ENCODE data around the gene TEX53. TPM values are rescaled to one million over a fixed set of nuclear protein-coding genes. Genes with fewer than 3 reads are reported as not detected.

The TEX53 gene
- total and polyA plus RNA-seq, 10 of the 15 experiments (the other 5 are each of a cell fraction or from before 2014, with no cell fraction given) = not detected

DNA sequence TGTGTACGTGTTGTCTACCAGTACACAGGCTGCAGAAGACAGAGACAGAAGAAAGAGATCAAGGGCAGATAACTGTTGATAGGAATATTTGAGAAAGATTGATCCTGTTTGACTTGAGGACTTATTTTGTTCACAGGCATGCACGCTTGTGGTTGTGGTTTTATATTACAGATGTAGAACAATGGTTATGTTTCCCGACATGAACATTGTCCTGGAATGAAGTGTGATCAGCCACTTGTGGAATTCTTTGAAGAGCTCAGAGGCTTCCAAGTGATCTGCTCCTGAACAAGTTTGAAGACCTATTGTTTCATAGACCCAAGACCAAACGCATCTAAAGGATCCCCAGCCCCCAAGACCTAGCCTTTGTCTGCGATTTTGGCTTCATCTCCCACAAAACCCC lies 13.7 kb downstream of the TEX53 start:
- no peak for ATAC-seq
- POLR2A ChIA-PET = no interaction called here

More for the DNA sequence above, 13.7 kb downstream of the TEX53 start:
- BruUV-seq (replicated peaks) = TSS peak; percentile 25
- WGBS (ENCODE audit: insufficient coverage, insufficient replicate concordance, low lambda C conversion rate, missing lambda C conversion rate) = 98% methylated on average over 5 of the region's 5 CpGs
- no peak overlapping the region for H3K4me3 ChIP-seq
- intact Hi-C loops (cut with micrococcal nuclease; ENCODE audit: unreplicated experiment) = no loop called here
- DNase-seq (ENCODE audit: low read depth, low spot score) = no peak
- FAIRE-seq = no peak
- no peaks in the 10 kb centered on the region for H3K9me3 ChIP-seq (replicated peaks; ENCODE audit: control insufficient read depth, insufficient read depth, low read length)
- H2AFZ ChIP-seq (ENCODE audit: control insufficient read depth, low read depth, low read length) = no peak overlapping the region
- H4K20me1 ChIP-seq (ENCODE audit: control insufficient read depth, insufficient read depth) = no peaks in the 10 kb centered on the region
- SMC1A ChIA-PET (ENCODE audit: uncharacterized antibody, unreplicated experiment) = interaction anchor here (0.6 to 3.1 kb wide), 5 partner anchors 9 to 867 kb away, joined by 3 to 16 read pairs (median 4); no protein-coding TSS in a partner anchor
- peaks cover 15 to 45% of the 10 kb centered on the region in 2 experiments for H3K36me3 ChIP-seq (ENCODE audit: control insufficient read depth in 2 of 2, insufficient read depth in 2 of 2, low read length in 1 of 2)
- no peak for TF ChIP-seq POLR2AphosphoS2 (IDR thresholded peaks at IDR 0.05; ENCODE audit: low read depth, low read length)
- TF ChIP-seq, protein P1, sequence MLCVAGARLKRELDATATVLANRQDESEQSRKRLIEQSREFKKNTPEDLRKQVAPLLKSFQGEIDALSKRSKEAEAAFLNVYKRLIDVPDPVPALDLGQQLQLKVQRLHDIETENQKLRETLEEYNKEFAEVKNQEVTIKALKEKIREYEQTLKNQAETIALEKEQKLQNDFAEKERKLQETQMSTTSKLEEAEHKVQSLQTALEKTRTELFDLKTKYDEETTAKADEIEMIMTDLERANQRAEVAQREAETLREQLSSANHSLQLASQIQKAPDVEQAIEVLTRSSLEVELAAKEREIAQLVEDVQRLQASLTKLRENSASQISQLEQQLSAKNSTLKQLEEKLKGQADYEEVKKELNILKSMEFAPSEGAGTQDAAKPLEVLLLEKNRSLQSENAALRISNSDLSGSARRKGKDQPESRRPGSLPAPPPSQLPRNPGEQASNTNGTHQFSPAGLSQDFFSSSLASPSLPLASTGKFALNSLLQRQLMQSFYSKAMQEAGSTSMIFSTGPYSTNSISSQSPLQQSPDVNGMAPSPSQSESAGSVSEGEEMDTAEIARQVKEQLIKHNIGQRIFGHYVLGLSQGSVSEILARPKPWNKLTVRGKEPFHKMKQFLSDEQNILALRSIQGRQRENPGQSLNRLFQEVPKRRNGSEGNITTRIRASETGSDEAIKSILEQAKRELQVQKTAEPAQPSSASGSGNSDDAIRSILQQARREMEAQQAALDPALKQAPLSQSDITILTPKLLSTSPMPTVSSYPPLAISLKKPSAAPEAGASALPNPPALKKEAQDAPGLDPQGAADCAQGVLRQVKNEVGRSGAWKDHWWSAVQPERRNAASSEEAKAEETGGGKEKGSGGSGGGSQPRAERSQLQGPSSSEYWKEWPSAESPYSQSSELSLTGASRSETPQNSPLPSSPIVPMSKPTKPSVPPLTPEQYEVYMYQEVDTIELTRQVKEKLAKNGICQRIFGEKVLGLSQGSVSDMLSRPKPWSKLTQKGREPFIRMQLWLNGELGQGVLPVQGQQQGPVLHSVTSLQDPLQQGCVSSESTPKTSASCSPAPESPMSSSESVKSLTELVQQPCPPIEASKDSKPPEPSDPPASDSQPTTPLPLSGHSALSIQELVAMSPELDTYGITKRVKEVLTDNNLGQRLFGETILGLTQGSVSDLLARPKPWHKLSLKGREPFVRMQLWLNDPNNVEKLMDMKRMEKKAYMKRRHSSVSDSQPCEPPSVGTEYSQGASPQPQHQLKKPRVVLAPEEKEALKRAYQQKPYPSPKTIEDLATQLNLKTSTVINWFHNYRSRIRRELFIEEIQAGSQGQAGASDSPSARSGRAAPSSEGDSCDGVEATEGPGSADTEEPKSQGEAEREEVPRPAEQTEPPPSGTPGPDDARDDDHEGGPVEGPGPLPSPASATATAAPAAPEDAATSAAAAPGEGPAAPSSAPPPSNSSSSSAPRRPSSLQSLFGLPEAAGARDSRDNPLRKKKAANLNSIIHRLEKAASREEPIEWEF (IDR thresholded peaks at IDR 0.05; ENCODE audit: insufficient replicate concordance, low read depth, low read length) = no peak
- no peak for TF ChIP-seq RELA (IDR thresholded peaks at IDR 0.05; ENCODE audit: borderline replicate concordance, partially characterized antibody)
- no peak for TF ChIP-seq DPF2 (IDR thresholded peaks at IDR 0.05)
- TF ChIP-seq ZBED1 (IDR thresholded peaks at IDR 0.05; ENCODE audit: borderline replicate concordance) = no peak
- TF ChIP-seq, protein P2, sequence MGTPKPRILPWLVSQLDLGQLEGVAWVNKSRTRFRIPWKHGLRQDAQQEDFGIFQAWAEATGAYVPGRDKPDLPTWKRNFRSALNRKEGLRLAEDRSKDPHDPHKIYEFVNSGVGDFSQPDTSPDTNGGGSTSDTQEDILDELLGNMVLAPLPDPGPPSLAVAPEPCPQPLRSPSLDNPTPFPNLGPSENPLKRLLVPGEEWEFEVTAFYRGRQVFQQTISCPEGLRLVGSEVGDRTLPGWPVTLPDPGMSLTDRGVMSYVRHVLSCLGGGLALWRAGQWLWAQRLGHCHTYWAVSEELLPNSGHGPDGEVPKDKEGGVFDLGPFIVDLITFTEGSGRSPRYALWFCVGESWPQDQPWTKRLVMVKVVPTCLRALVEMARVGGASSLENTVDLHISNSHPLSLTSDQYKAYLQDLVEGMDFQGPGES (IDR thresholded peaks at IDR 0.05) = no peak
- TF ChIP-seq, protein P3, sequence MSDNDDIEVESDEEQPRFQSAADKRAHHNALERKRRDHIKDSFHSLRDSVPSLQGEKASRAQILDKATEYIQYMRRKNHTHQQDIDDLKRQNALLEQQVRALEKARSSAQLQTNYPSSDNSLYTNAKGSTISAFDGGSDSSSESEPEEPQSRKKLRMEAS (IDR thresholded peaks at IDR 0.05; ENCODE audit: low read depth, low read length) = no peak
- TF ChIP-seq ZNF217 (IDR thresholded peaks at IDR 0.05) = no peak
- no peak for TF ChIP-seq MTA2 (IDR thresholded peaks at IDR 0.05; ENCODE audit: low read depth)
- no peak for TF ChIP-seq RFX5 (IDR thresholded peaks at IDR 0.05; ENCODE audit: low read depth, low read length)
- TF ChIP-seq ZZZ3 (IDR thresholded peaks at IDR 0.05; ENCODE audit: control insufficient read depth, insufficient read length, low read depth) = no peak
- no peak for TF ChIP-seq JUNB (IDR thresholded peaks at IDR 0.05)
- no peak for TF ChIP-seq YBX1 (IDR thresholded peaks at IDR 0.05)
- no peak for TF ChIP-seq SREBF1 (IDR thresholded peaks at IDR 0.05; ENCODE audit: low read length)
- no peak for TF ChIP-seq NBN (IDR thresholded peaks at IDR 0.05)
- TF ChIP-seq WRNIP1 (IDR thresholded peaks at IDR 0.05; ENCODE audit: borderline replicate concordance, low read depth, low read length) = no peak
- TF ChIP-seq, protein P4, sequence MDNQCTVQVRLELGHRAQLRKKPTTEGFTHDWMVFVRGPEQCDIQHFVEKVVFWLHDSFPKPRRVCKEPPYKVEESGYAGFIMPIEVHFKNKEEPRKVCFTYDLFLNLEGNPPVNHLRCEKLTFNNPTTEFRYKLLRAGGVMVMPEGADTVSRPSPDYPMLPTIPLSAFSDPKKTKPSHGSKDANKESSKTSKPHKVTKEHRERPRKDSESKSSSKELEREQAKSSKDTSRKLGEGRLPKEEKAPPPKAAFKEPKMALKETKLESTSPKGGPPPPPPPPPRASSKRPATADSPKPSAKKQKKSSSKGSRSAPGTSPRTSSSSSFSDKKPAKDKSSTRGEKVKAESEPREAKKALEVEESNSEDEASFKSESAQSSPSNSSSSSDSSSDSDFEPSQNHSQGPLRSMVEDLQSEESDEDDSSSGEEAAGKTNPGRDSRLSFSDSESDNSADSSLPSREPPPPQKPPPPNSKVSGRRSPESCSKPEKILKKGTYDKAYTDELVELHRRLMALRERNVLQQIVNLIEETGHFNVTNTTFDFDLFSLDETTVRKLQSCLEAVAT (IDR thresholded peaks at IDR 0.05) = no peak
- no peak for TF ChIP-seq YY1 (IDR thresholded peaks at IDR 0.05; ENCODE audit: low read depth, low read length)
- no peak for TF ChIP-seq TAF1 (IDR thresholded peaks at IDR 0.05; ENCODE audit: borderline replicate concordance, low read depth, low read length)
- no peaks in the 10 kb centered on the region for H3K27me3 ChIP-seq (replicated peaks in 1 of 2; ENCODE audit: control insufficient read depth in 2 of 2, insufficient read depth in 2 of 2, low read length in 1 of 2)
- no peak overlapping the region for H3K9ac ChIP-seq (ENCODE audit: control insufficient read depth, insufficient read depth, low read length)
- H3K4me1 ChIP-seq (ENCODE audit: control insufficient read depth, insufficient read depth, low read length) = no peaks in the 10 kb centered on the region
- CTCF ChIA-PET = interaction anchor here (1.2 to 2.5 kb wide), 3 partner anchors 9 to 51 kb away, joined by 3 to 13 read pairs (median 10); no protein-coding TSS in a partner anchor
- in situ Hi-C loops (cut with MboI) = no loop called here
- H3K27ac ChIP-seq (ENCODE audit: control insufficient read depth, insufficient read depth) = no peak overlapping the region
- no peaks in the 10 kb centered on the region for H3K79me2 ChIP-seq (ENCODE audit: control insufficient read depth, insufficient read depth, low read length)
- RAD21 ChIA-PET (ENCODE audit: unreplicated experiment) = interaction anchor here (0.7 to 1.0 kb wide), 4 partner anchors 9 to 253 kb away, joined by 3 to 5 read pairs (median 3); no protein-coding TSS in a partner anchor
- no peak overlapping the region for H3K4me2 ChIP-seq (ENCODE audit: control insufficient read depth, insufficient read depth)

Measured in GM12878 (cell line).